Measurements from ENCODE around the gene TMEM179.
"Not testable (repeated sequence)": the region's sequence is repeated elsewhere in the genome, so short reads cannot be mapped to it uniquely, and the experiment has no call there.

TMEM179 gene

GRCh38 chr14:104637546-104638003, 33.0 kb upstream of the TMEM179 start:
- DNase-seq, result no peak

DNA sequence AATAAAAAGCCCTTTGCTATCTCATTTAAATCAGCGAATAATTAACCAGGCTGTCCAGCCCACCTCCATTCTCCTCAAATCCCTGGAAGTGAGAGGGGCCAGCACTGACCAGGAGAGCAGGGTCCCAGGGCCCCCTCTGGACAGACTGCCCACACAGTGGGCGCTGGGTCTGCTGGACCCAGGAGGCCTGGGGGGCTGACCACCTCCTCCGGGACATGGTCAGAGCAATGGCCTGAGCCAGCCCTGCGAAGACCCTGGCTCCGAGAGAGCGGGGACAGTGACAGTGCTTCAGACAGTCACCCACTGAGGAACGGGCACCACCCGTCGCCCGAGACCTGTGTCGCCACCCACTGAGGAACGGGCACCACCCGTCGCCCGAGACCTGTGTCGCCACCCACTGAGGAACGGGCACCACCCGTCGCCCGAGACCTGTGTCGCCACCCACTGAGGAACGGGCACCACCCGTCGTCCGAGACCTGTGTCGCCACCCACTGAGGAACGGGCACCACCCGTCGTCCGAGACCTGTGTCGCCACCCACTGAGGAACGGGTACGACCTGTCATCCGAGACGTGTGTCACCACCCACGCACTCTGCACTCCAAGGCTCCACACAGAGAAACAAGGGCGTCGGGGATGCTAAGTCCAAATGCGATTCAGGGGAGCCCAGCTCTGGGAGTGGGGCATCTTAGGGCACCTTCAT, 32.4 kb upstream of the TMEM179 start:
- not testable (repeated sequence) for DNase-seq

- no peak for DNase-seq
Measured at GRCh38 chr14:104636131-104636530, 31.6 kb upstream of the TMEM179 start.

- DNase-seq, result no peak
Measured at GRCh38 chr14:104635717-104636116, 31.1 kb upstream of the TMEM179 start.

DNA sequence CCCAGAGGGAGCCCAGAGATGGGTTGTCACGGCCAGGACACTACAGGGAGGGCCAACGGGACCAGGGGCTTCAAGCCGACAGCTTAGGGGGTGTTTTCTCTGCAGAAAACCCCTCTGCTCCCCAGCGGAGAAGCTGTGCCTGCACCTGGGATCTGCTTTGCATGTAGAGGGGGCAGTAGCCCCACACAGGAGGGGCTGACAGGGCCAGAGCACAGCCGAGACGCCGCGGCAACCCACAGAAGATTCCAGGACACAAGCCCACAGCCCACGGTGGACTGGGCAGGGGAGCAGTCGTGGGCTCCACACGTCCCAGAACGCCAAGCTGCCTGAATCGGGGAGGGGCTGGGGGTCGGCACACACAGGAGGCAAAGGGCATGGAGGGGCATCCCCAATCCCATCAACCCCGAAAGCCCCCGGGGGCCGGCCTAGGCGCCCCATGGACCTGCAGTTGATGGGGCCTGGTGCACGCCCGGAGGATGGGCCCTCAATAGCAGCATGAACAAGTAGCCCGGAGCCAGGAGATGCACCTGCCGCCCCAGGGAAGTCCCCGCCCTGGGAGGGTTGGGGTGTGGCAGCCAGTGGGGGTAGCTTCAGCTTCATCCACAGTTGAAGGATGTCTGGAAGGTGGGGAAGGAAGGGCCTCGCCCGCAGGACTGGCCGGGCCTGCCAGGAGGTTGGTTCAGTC, 30.5 kb upstream of the TMEM179 start:
- no peak for DNase-seq

DNA sequence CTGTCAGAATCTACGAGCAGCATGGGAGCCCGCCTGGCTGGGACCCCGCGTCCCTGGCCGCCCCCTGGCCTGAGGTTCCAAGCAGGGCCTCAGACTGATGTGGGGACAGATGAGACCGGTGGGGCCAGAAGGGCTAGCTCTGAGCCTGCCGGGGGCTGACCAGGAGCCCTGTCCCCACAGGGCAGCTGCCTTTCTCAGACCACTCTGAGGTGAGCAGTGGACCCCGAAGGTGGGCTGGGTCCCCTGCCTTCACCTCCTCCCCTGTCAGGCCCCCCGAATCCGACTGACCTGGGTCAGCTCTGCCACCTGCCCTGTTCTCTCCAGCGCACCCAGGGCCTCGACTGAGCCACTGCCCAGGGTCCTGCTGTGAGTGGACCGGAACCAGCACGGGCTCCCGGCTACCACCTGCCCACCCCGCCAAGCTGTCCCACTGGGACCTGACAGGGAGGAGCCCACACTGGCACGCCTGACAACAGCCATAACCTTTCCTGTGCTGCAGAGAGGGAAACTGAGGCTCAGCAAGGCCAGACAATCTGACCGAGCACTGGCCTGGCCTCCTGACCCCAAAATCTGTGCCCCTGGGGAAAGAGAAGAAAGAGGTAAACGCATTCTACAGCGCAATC, 29.7 kb upstream of the TMEM179 start:
- no peak for DNase-seq

DNA sequence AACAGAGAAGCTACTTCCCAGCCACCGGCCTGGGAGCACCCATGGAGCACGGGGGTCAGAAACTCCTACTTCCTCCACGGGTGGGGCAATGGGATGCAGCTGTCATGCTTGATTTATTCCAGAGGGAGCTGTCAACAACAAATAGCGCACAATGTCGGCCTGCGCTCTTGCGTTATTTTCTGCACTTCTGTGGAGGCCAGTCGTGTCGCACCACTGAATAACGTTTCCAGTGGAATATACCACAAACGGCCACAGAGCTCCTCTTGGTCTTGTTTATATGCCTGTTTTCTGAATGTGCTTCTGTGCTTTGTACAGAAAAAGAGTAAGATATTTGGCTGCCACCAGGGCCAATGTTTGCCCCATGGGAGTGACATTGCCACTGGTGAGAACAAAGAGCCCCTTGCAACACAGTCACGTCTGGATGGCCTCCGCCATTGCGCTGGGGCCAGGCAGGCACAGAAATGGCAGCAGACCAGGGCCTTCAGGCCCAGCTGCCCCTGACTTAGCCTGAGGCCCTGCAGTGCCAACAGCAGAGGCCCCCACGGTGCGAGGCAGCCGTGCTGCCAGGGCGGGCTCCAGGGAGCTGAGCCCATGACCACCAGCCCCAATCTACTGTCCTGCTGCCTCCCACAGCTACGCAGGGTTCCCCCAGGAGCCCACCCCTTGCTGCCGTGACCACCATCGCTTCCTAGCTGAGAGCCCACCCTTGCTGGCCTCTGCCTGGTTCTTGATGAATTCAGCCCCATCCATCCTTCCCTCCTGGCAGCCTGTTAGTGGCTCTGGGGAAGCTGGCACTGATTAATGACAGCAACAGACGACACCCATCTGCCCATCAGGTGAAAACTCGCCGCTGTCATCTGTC, 28.9 kb upstream of the TMEM179 start:
- no peak for DNase-seq

DNA sequence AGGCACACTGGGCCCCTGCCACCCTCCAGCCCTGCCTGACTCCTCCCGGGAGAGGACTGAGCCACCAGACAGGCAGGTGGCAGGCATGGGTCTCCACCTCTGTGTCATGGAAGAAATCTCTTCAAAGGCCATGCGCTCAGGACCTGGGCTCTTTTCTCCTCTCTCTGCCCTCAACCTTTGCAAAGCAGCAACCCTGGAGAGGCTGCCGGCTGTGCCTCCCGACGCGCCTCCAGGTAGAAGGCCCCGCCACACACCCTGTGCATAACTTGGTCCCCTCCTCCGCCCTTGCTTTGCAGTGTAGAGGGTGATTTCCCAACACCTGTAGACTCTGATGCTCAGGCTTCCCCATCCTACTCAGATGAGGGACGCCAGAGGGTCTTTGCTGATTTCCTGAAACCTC, 28.2 kb upstream of the TMEM179 start:
- DNase-seq, result no peak

DNA sequence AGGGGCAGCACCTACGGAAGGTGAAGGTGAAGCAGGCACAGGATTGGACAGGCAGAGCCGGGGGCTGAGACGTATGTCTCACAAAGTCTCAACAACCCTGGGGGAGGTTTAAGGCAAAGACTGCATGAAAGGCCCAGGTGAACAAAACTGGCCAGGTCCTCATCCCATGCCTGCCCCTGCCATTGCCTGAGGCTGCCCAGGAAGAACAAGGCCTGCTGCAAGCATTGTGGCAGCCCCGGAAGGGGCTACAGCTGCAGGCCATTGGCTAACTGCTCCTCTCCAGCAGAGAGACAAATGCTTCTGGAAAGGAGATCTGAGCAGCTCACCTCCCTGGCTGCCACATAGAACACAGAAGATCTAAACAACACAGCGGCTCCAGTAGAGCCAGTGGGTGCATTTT, 20.4 kb upstream of the TMEM179 start:
- DNase-seq, result no peak

DNA sequence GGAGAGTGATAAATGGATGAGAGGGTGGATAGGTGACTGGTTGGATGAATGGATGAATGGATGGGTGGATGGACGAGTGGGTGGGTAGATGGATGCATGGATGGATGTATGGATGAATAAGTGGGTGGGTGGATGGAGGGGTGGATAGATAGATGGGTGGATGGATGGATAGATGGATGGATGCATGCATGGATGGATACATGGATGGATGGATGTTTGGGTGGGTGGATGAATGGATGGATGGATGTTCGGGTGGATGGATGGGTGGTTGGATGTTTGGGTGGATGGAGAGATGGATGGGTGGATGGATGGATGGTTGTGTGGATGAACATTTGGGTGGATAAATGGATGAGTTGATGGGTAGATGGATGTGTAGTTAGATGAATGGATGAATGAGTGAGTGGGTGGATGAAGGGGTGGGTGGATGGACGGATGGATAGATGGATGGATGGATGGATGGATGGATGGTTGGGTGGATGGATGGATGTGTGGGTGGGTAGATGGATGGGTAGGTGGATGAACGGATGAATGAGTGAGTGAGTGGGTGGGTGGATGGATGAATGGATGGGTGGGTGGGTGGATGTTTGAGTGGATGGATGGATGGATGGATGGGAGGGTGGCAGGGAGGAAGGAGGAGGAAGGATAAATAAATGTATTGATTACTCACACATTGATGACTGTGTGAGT, 9.7 kb upstream of the TMEM179 start:
- DNase-seq, result no peak

DNA sequence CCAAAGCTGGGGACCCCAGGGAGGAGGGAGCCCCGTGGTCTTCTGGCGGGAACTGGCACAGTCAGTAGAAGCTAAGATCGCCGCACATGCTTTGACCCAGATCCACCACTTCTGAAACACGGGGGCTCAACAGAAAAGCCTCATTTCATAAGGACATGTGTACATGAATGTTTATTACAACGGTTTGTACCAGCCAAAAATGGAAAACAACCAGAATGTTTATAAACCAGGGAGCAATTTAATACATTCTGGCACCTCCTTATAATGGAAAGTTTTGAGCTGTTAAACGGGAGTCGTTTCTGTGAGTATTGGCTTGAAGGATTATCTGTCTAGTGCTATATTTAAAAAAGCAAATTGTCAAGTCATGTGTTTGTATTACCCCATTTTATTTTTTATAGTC, 7.3 kb upstream of the TMEM179 start:
- no peak for DNase-seq

GRCh38 chr14:104610749-104611310, 6.3 kb upstream of the TMEM179 start:
- DNase-seq, result no peak

GRCh38 chr14:104609666-104610065, 5.1 kb upstream of the TMEM179 start:
- no peak for DNase-seq

DNA sequence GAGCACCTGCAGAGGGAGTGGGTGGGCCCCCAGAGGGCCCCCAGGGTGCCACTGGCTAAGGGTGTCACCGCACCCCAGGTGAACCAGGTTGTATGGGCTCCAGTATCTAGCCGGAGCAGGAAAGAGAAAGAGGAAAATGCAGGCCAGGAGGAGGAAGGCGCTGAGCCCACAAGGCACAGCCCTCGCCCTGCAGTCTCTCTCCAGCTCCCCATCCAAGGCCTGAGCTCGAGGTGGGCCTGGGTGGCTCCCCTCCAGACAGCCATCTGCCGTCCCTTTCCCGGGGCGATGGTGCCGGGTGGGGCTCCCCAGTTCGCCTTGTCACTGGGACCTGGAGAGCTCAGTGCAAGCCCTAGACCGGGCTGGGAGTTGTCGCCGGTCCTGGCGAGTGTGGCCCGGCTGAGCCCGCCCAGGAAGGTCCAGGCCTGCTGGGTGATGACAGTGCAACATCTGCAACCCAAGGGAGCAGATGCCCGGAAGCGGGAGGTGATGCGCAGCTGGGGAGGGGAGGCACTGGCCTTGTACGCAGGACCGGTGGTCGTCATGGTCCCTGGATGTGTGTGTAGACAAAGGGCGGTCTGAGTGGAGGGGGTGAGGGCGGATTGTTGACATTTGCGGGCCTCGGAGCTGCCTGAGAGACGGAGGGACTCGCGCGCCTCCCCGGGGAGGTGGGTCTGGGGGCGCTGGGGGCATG, 716 bp downstream of the TMEM179 start:
- DNase-seq, result no peak

DNA sequence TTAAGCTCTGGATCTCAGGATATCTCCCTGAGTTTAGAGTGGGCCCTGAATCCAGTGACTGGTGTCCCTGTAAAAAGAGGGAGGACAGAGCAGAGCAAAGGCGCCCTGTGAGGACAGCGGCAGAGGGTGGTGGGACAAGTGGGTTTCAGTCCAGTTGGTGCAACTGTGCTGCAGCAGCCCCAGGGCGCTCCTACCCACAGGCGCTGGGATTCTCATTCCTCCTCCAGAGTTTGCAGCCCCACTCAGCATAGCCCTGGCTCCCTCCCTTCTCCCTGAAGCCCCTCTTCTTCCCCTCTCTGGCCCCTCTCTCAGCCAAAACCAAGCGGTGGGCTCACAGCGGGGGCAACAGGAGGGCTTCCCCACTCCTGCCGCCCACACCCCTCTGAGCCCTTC, 1.6 kb downstream of the TMEM179 start:
- DNase-seq, result no peak

GRCh38 chr14:104602315-104602932, 2.1 kb downstream of the TMEM179 start:
- DNase-seq, result no peak

GRCh38 chr14:104601786-104602185, 2.8 kb downstream of the TMEM179 start:
- peak; percentile 15 for DNase-seq

DNA sequence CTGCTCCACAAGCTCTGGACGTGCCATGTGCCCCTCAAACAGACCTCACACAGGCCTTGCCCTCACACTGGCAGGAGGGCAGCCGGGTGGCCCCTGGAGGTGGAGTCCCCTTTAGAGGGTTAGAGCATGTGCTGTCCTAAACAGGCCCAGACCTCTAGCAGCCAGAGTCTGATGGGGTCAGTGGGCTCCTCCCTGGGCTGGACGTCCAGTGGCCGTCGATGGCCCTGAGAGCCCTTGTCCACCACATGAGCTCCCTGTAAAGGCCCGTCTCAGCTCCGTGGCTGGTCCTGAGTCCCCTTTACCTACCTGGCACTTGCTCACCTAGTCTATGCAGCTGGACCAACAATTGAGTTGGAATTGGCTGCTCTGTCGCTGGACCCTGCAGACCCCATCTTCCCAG, 3.8 kb downstream of the TMEM179 start:
- DNase-seq, result no peak

GRCh38 chr14:104600141-104600643, 4.4 kb downstream of the TMEM179 start:
- DNase-seq, result peak; percentile 8

DNA sequence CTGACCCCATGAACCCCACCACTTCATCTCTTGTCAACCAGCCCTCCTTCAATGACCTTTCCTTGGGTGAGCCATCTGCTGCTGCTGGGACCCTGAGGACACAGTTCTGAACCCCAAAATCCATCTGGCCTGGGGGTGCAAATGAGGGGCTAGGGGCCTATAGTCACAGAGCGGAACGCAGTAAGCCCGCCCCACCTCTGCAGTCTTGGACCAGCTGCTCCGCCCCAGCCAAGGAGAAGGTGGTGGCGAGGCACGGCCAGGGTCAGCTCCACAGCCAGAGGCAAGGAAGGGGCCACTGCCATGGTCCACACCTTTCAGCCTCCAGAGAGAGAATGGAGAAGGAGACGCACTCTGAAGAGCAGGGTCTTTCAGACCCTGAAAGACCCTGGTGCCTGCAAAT, 5.1 kb downstream of the TMEM179 start:
- no peak for DNase-seq

GRCh38 chr14:104598910-104599273, 5.7 kb downstream of the TMEM179 start:
- no peak for DNase-seq
